Lung microvascular endothelial cell (primary cell): ENCODE data around the gene TLCD3B. TPM values are rescaled to one million over a fixed set of nuclear protein-coding genes. Genes with fewer than 3 reads are reported as not detected.
A peak's percentile ranks its signal among the peaks of the same experiment; 100 is the strongest.

ENCODE experiments used
- DNase-seq, 2 donors: peaks; one replicate each; pipeline versions ENCODE4 v3.0.0 to v3.0.0-alpha.2; 2010; ENCODE audit warnings: low read depth in 2 of 2
- total RNA-seq: library from RNA; depleted of rRNA; stranded (reverse); fragments of >200 nt; gene quantifications from 2 replicates; pipeline ENCODE4 v1.2.1, GENCODE V29; 2014

The TLCD3B gene
- total RNA-seq, 1 donor from 2014 or later: not detected

GRCh38 chr16:30005341-30006094, 25.6 kb downstream of the TLCD3B start:
- DNase-seq: peak; percentile 58 to 73

- DNase-seq: no peak
Measured at GRCh38 chr16:30004811-30005242, 26.2 kb downstream of the TLCD3B start.

- DNase-seq: no peak
Measured at GRCh38 chr16:30004424-30004776, 26.7 kb downstream of the TLCD3B start.

- no peak for DNase-seq
Measured at GRCh38 chr16:30003670-30004423, 27.2 kb downstream of the TLCD3B start.

GRCh38 chr16:30002614-30003346, 28.3 kb downstream of the TLCD3B start:
- no peak for DNase-seq

GRCh38 chr16:30000735-30001631, 30.1 kb downstream of the TLCD3B start:
- DNase-seq: no peak

GRCh38 chr16:29999605-30000004, 31.5 kb downstream of the TLCD3B start:
- no peak for DNase-seq

GRCh38 chr16:29996766-29997250, 34.3 kb downstream of the TLCD3B start:
- DNase-seq: peak in 1 of 2 donors; percentile 14

- peak; percentile 96 to 97 for DNase-seq
Measured at GRCh38 chr16:29995911-29996765, 34.9 kb downstream of the TLCD3B start, which contains the start of gene INO80E. Gene INO80E (plus strand): TSS chr16:29996241. CDS start chr16:29996311, 70 bp downstream.

- peak; percentile 72 to 82 for DNase-seq
Measured at GRCh38 chr16:29995324-29995910, 35.7 kb downstream of the TLCD3B start, which contains the start of gene HIRIP3. Gene HIRIP3 (minus strand): TSS chr16:29995617. CDS start chr16:29995605, 12 bp downstream.

- DNase-seq: peak; percentile 23 to 54
Measured at GRCh38 chr16:29994600-29995323, 36.3 kb downstream of the TLCD3B start.

GRCh38 chr16:29993903-29994599, 37.0 kb downstream of the TLCD3B start:
- no peak for DNase-seq

GRCh38 chr16:29993191-29993902, 37.7 kb downstream of the TLCD3B start:
- DNase-seq: no peak

GRCh38 chr16:29992344-29992967, 38.6 kb downstream of the TLCD3B start:
- peak in 1 of 2 donors; percentile 32 for DNase-seq

- no peak for DNase-seq
Measured at GRCh38 chr16:29991571-29991904, 39.5 kb downstream of the TLCD3B start.

- DNase-seq: no peak
Measured at GRCh38 chr16:29990883-29991570, 40.0 kb downstream of the TLCD3B start.
